ENCODE measurements around the gene TSPO2. TPM values are rescaled to one million over a fixed set of nuclear protein-coding genes. Genes with fewer than 3 reads are reported as not detected.

Gene TSPO2
- total and polyA plus RNA-seq, 2 of the 4 experiments (the other 2 are of a cell fraction): not detected

DNA sequence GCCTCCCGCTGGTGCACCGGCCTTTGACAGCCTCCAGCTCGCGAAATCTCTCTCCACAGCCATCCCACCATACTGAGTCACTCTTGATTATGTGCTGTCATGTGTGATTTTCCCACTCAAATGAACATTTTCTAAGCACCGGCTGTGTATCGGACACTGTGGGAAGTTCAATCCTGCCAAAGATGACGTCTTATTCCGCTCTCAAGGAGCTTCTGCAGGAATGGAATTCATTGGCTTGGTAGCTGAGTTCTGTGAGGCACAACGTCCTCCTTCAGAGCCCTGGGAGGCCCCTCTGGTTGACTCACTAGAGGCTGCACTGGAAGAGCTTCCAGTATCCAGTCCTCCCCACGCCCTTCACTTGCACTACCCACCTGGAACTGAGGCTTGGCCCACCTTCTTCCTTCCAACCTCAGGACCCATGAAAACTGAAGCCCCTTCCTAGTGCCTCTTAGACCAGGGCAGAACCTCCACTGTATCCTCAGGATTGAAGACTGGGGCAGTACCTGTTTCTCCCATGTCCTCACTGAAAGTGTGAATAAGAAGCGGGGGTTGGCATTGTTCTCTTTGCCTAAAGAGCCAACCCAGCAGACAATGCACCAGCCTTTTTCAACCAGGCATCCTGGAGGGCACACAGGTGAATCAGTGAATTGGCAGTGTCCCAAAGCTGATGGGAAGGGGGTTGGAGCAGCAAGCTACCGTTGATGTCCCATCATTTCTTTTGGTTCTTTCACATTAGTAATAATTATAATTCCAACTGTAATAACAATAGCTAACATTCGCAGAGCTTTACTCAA lies 5.0 kb upstream of the TSPO2 start:
- no TSS peak for BruUV-seq (replicated peaks)
- Histone ChIP-seq H2AK5ac (ENCODE audit: low read depth, low read length) (no peak overlapping the region), H2AFZ (replicated peaks; ENCODE audit: low read length, poor library complexity) (no peak overlapping the region), H3K9me3 (ENCODE audit: control insufficient read depth, insufficient read depth, low read length) (no peaks in the 10 kb centered on the region), H2BK5ac (ENCODE audit: low read depth, low read length, poor library complexity, severe bottlenecking) (no peak overlapping the region), H3K27ac (ENCODE audit: insufficient read depth, low read length) (no peak overlapping the region), H3K18ac (ENCODE audit: low read depth, low read length) (no peak overlapping the region), H3K14ac (replicated peaks; ENCODE audit: low read depth, low read length) (no peak overlapping the region), H3K4me3 (ENCODE audit: insufficient read depth, low read depth, low read length) (no peak overlapping the region), H4K8ac (ENCODE audit: low read depth in 2 of 2, low read length in 2 of 2) (no peak overlapping the region), H3K9ac (ENCODE audit: low read depth, low read length) (no peak overlapping the region), H2BK120ac (ENCODE audit: low read depth, low read length) (no peak overlapping the region), H3K56ac (ENCODE audit: extremely low read depth, insufficient read depth, low read length) (no peak overlapping the region), H3K23ac (ENCODE audit: low read depth, low read length) (no peak overlapping the region), H3K4me1 (ENCODE audit: control insufficient read depth, insufficient read depth, low read length) (no peaks in the 10 kb centered on the region), H3K4ac (ENCODE audit: low read depth, low read length) (no peak overlapping the region), H3K36me3 (ENCODE audit: control insufficient read depth, insufficient read depth, low read length) (no peaks in the 10 kb centered on the region), H2AK9ac (replicated peaks; ENCODE audit: low read depth, low read length, poor library complexity) (no peak overlapping the region), H4K5ac (ENCODE audit: low read depth, low read length) (no peak overlapping the region), H3K4me2 (ENCODE audit: low read depth, low read length) (no peak overlapping the region), H4K91ac (ENCODE audit: insufficient read depth, low read depth, low read length) (no peak overlapping the region), H4K20me1 (ENCODE audit: insufficient read depth, low read length) (no peaks in the 10 kb centered on the region), H2BK15ac (ENCODE audit: low read depth, low read length) (no peak overlapping the region), H3K79me1 (ENCODE audit: low read depth in 1 of 2, low read length in 2 of 2) (no peaks in the 10 kb centered on the region), H2BK20ac (ENCODE audit: low read depth, low read length) (no peak overlapping the region), H3K9me1 (ENCODE audit: insufficient read depth, low read length) (no peaks in the 10 kb centered on the region), H3K27me3 (ENCODE audit: control insufficient read depth, insufficient read depth, low read length) (peaks cover 15% of the 10 kb centered on the region)
- no CpG with 5 or more reads among the region's 13 CpGs for WGBS, 2 experiments (ENCODE audit: extremely low coverage in 2 of 2, insufficient read length in 1 of 2)
- POLR2A ChIA-PET (ENCODE audit: unreplicated experiment): no interaction called here
- CTCF ChIA-PET: interaction anchor here (0.6 to 0.7 kb wide), 2 partner anchors 37 to 320 kb away, joined by 3 to 4 read pairs; no protein-coding TSS in a partner anchor
- intact Hi-C loops (cut with micrococcal nuclease) (no loop called here), dilution Hi-C loops (cut with HindIII; ENCODE audit: low sequenced_read_pairs, unreplicated experiment) (no loop called here), in situ Hi-C loops (cut with MboI; ENCODE audit: low sequenced_read_pairs) (loop anchor here (25.0 kb wide), 2 partner anchors 1050 to 1675 kb away; no protein-coding TSS in a partner anchor)
- no peak for ATAC-seq (ENCODE audit: low read depth)
- TF ChIP-seq, protein P1, sequence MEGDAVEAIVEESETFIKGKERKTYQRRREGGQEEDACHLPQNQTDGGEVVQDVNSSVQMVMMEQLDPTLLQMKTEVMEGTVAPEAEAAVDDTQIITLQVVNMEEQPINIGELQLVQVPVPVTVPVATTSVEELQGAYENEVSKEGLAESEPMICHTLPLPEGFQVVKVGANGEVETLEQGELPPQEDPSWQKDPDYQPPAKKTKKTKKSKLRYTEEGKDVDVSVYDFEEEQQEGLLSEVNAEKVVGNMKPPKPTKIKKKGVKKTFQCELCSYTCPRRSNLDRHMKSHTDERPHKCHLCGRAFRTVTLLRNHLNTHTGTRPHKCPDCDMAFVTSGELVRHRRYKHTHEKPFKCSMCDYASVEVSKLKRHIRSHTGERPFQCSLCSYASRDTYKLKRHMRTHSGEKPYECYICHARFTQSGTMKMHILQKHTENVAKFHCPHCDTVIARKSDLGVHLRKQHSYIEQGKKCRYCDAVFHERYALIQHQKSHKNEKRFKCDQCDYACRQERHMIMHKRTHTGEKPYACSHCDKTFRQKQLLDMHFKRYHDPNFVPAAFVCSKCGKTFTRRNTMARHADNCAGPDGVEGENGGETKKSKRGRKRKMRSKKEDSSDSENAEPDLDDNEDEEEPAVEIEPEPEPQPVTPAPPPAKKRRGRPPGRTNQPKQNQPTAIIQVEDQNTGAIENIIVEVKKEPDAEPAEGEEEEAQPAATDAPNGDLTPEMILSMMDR (conservative IDR thresholded peaks at IDR 0.05; ENCODE audit: low read depth, low read length): no peak
- TF ChIP-seq POLR2A (IDR thresholded peaks at IDR 0.05; ENCODE audit: low read depth, low read length): no peak
- no peak for TF ChIP-seq RAD21 (IDR thresholded peaks at IDR 0.05; ENCODE audit: low read length)
- no peak for TF ChIP-seq MXI1 (IDR thresholded peaks at IDR 0.05; ENCODE audit: borderline replicate concordance, low read depth, low read length)
- no peak for TF ChIP-seq RCOR1 (IDR thresholded peaks at IDR 0.05; ENCODE audit: insufficient replicate concordance, low read length)
- TF ChIP-seq CEBPB (IDR thresholded peaks at IDR 0.05; ENCODE audit: low read depth, low read length): no peak
- no peak for DNase-seq
